Mammary epithelial cell (primary cell): Measurements from ENCODE around the gene SPRY4.

ENCODE experiments used
- CTCF ChIP-seq, 2 donors: IDR thresholded peaks in 1 of 2; conservative IDR thresholded peaks in 1 of 2; 2 replicates each; pipeline ENCODE4 v1.5.1; 2011 to 2012; ENCODE audit warnings: inconsistent platforms in 2 of 2, low read length in 2 of 2, mild to moderate bottlenecking in 2 of 2, control low read depth in 1 of 2, low read depth in 1 of 2; ENCODE audit not compliant: insufficient read depth in 1 of 2; ENCODE audit errors: extremely low read depth in 1 of 2
- EZH2 ChIP-seq: IDR thresholded peaks from 2 replicates; pipeline ENCODE4 v1.6.1; 2012; ENCODE audit warnings: low read length, inconsistent platforms, borderline replicate concordance

- TF ChIP-seq CTCF (conservative IDR thresholded peaks at IDR 0.05 in 1 of 2, IDR thresholded peaks at IDR 0.05 in 1 of 2; ENCODE audit: extremely low read depth in 1 of 2, insufficient read depth in 1 of 2, low read depth in 1 of 2, low read length in 2 of 2) (no peak), EZH2 (no peak)
Measured at GRCh38 chr5:142350021-142350420, 25.2 kb upstream of the SPRY4 start.
